Measurements from ENCODE around the gene ORAI1.
"Not testable (repeated sequence)": the region's sequence is repeated elsewhere in the genome, so short reads cannot be mapped to it uniquely, and the experiment has no call there.

Gene ORAI1

GRCh38 chr12:121608301-121608700, 18.0 kb upstream of the ORAI1 start:
- no peak for DNase-seq

- DNase-seq, result no peak
Measured at GRCh38 chr12:121610239-121611149, 15.8 kb upstream of the ORAI1 start.

- no peak for DNase-seq
Measured at GRCh38 chr12:121611306-121611705, 15.0 kb upstream of the ORAI1 start.

- no peak for DNase-seq
Measured at GRCh38 chr12:121613462-121613861, 12.9 kb upstream of the ORAI1 start.

- DNase-seq, result no peak
Measured at GRCh38 chr12:121614872-121615467, 11.4 kb upstream of the ORAI1 start.

- no peak for DNase-seq
Measured at GRCh38 chr12:121618659-121619233, 7.6 kb upstream of the ORAI1 start.

- no peak for DNase-seq
Measured at GRCh38 chr12:121620333-121620891, 5.9 kb upstream of the ORAI1 start.

GRCh38 chr12:121626853-121627640, 717 bp downstream of the ORAI1 start:
- peak; percentile 87 for DNase-seq

- no peak for DNase-seq
Measured at GRCh38 chr12:121628037-121628436, 1.7 kb downstream of the ORAI1 start.

GRCh38 chr12:121628536-121628935, 2.2 kb downstream of the ORAI1 start:
- DNase-seq, result no peak

- no peak for DNase-seq
Measured at GRCh38 chr12:121630791-121631355, 4.5 kb downstream of the ORAI1 start.

GRCh38 chr12:121632069-121632970, 6.0 kb downstream of the ORAI1 start:
- DNase-seq, result no peak

- not testable (repeated sequence) for DNase-seq
Measured at GRCh38 chr12:121633833-121634196, 7.5 kb downstream of the ORAI1 start.

- DNase-seq, result no peak
Measured at GRCh38 chr12:121634836-121635235, 8.5 kb downstream of the ORAI1 start.

GRCh38 chr12:121637231-121637914, 11.0 kb downstream of the ORAI1 start:
- DNase-seq, result no peak

GRCh38 chr12:121638298-121639202, 12.2 kb downstream of the ORAI1 start:
- DNase-seq, result no peak

- no peak for DNase-seq
Measured at GRCh38 chr12:121641343-121641630, 15.0 kb downstream of the ORAI1 start.

- no peak for DNase-seq
Measured at GRCh38 chr12:121648458-121649028, 22.2 kb downstream of the ORAI1 start.

GRCh38 chr12:121649322-121649721, 23.0 kb downstream of the ORAI1 start:
- DNase-seq, result no peak

Measured in DMS53 (cell line).